Parathyroid adenoma (tissue), 2 donors: ENCODE data around the gene IGFN1.
"Not testable (repeated sequence)": the region's sequence is repeated elsewhere in the genome, so short reads cannot be mapped to it uniquely, and the experiment has no call there.

Source experiments
- H2AFZ ChIP-seq: fragments of 300-600 bp; sonication (generic); one replicate; pipeline ENCODE4 v1.7.0; 2017; ENCODE audit warnings: antibody characterized with exemption, mild to moderate bottlenecking
- H3K27ac ChIP-seq: fragments of 300-600 bp; sonication (generic); one replicate; pipeline ENCODE4 v1.7.0; 2017
- H3K27me3 ChIP-seq: fragments of 300-600 bp; sonication (generic); one replicate; pipeline ENCODE4 v1.7.0; 2017; ENCODE audit warnings: low read length; ENCODE audit not compliant: control insufficient read depth, insufficient read depth
- H3K36me3 ChIP-seq: fragments of 300-600 bp; sonication (generic); one replicate; pipeline ENCODE4 v1.7.0; 2017; ENCODE audit warnings: low read length; ENCODE audit not compliant: control insufficient read depth, insufficient read depth
- H3K4me1 ChIP-seq: fragments of 300-600 bp; sonication (generic); one replicate; pipeline ENCODE4 v1.7.0; 2017; ENCODE audit warnings: control low read depth
- H3K4me2 ChIP-seq: fragments of 300-600 bp; sonication (generic); one replicate; pipeline ENCODE4 v1.7.0; 2017; ENCODE audit warnings: low read length
- H3K4me3 ChIP-seq: fragments of 300-600 bp; sonication (generic); one replicate; pipeline ENCODE4 v1.7.0; 2017; ENCODE audit warnings: low read depth, low read length
- H3K79me2 ChIP-seq: fragments of 300-600 bp; sonication (generic); one replicate; pipeline ENCODE4 v1.7.0; 2017; ENCODE audit warnings: control low read depth
- H3K9ac ChIP-seq: fragments of 300-600 bp; sonication (generic); one replicate; pipeline ENCODE4 v1.7.0; 2017; ENCODE audit warnings: mild to moderate bottlenecking
- H3K9me3 ChIP-seq: fragments of 300-600 bp; sonication (generic); one replicate; pipeline ENCODE4 v1.7.0; 2017; ENCODE audit warnings: low read length; ENCODE audit not compliant: control insufficient read depth
- TF ChIP-seq, protein P1 (sequence below): fragments of 300-600 bp; sonication (generic); IDR thresholded peaks from one replicate; pipeline ENCODE4 v1.7.0; 2017; ENCODE audit warnings: antibody characterized with exemption, mild to moderate bottlenecking
- donor health status: primary hyperparathyroidism.

The IGFN1 gene

DNA sequence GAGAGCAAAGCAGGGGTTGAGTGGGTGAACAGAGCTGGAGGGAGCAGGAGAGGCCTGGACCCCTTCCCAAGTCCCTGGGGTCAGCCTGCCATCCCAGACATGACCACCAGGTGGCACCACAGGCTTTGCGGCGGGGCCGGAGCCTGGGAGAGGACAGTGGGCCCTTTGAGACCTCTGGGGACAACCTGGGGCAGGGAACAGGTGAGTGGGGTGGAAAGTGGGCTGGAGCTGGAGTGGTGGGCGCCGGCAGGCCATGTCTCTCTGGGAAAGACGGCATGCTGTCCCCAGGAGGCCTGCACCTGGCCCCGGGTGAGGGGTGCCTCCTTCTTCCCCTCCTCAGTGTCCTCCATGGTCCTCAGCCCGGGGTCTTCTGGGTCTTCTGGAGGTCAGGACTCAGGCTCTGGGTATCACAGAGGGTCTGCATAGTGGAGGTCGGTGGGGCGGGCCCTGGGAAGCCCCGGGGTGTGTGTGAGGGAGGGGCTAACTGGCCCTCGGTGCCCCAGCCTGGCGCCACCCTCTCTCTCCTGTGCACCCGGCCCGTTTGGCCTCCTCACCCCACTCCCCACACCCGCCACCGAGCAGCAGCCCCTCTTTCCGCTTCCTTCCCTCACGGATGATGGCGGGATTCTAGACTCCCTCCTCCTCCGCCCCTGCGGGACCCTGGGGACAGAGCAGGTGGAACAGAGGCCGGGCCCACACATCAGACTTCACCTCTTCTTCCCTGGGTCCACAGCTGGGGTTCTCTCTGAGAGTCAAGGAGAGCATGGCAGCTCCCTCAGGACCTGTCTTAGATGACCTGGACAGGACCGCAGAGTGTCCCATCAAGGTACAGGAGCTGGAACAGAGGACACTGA lies 64.2 kb downstream of the IGFN1 start:
- Histone ChIP-seq H3K79me2 (no peaks in the 10 kb centered on the region), H3K9me3 (no peaks in the 10 kb centered on the region), H3K36me3 (no peaks in the 10 kb centered on the region), H3K27me3 (no peaks in the 10 kb centered on the region), H3K27ac (no peak overlapping the region), H3K4me1 (no peaks in the 10 kb centered on the region), H3K4me3 (no peak overlapping the region), H2AFZ (no peak overlapping the region), H3K9ac (no peak overlapping the region), H3K4me2 (no peak overlapping the region)
- TF ChIP-seq, protein P1, sequence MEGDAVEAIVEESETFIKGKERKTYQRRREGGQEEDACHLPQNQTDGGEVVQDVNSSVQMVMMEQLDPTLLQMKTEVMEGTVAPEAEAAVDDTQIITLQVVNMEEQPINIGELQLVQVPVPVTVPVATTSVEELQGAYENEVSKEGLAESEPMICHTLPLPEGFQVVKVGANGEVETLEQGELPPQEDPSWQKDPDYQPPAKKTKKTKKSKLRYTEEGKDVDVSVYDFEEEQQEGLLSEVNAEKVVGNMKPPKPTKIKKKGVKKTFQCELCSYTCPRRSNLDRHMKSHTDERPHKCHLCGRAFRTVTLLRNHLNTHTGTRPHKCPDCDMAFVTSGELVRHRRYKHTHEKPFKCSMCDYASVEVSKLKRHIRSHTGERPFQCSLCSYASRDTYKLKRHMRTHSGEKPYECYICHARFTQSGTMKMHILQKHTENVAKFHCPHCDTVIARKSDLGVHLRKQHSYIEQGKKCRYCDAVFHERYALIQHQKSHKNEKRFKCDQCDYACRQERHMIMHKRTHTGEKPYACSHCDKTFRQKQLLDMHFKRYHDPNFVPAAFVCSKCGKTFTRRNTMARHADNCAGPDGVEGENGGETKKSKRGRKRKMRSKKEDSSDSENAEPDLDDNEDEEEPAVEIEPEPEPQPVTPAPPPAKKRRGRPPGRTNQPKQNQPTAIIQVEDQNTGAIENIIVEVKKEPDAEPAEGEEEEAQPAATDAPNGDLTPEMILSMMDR = peak; percentile 91

- Histone ChIP-seq H3K27ac (no peak overlapping the region), H3K27me3 (no peaks in the 10 kb centered on the region), H3K9ac (no peak overlapping the region), H3K9me3 (no peaks in the 10 kb centered on the region), H3K4me3 (no peak overlapping the region), H3K36me3 (no peaks in the 10 kb centered on the region), H3K79me2 (no peaks in the 10 kb centered on the region), H3K4me1 (no peaks in the 10 kb centered on the region), H3K4me2 (no peak overlapping the region), H2AFZ (no peak overlapping the region)
- TF ChIP-seq, protein P1 = no peak
These were observed 65.1 kb downstream of the IGFN1 start for GRCh38 chr1:201255479-201256362.

- not testable (repeated sequence) for H3K27ac ChIP-seq, H3K27me3 ChIP-seq, H3K36me3 ChIP-seq, H3K79me2 ChIP-seq, H3K9me3 ChIP-seq, H3K4me3 ChIP-seq, H2AFZ ChIP-seq, H3K4me1 ChIP-seq, H3K4me2 ChIP-seq, H3K9ac ChIP-seq
These were observed 67.5 kb downstream of the IGFN1 start for GRCh38 chr1:201258132-201258531.

GRCh38 chr1:201258763-201259230 lies 68.2 kb downstream of the IGFN1 start:
- no peak overlapping the region for H3K27ac ChIP-seq
- H2AFZ ChIP-seq = no peak overlapping the region
- H3K27me3 ChIP-seq = no peaks in the 10 kb centered on the region
- H3K4me2 ChIP-seq = no peak overlapping the region
- no peaks in the 10 kb centered on the region for H3K79me2 ChIP-seq
- H3K9me3 ChIP-seq = no peaks in the 10 kb centered on the region
- TF ChIP-seq, protein P1 = no peak
- H3K36me3 ChIP-seq = no peaks in the 10 kb centered on the region
- H3K9ac ChIP-seq = no peak overlapping the region
- H3K4me3 ChIP-seq = no peak overlapping the region
- H3K4me1 ChIP-seq = no peaks in the 10 kb centered on the region

- H3K9me3 ChIP-seq = no peaks in the 10 kb centered on the region
- no peak overlapping the region for H3K4me2 ChIP-seq
- H3K4me1 ChIP-seq = no peaks in the 10 kb centered on the region
- no peaks in the 10 kb centered on the region for H3K27me3 ChIP-seq
- H3K27ac ChIP-seq = no peak overlapping the region
- TF ChIP-seq, protein P1 = no peak
- H3K79me2 ChIP-seq = no peaks in the 10 kb centered on the region
- no peak overlapping the region for H2AFZ ChIP-seq
- no peak overlapping the region for H3K4me3 ChIP-seq
- no peaks in the 10 kb centered on the region for H3K36me3 ChIP-seq
- no peak overlapping the region for H3K9ac ChIP-seq
These were observed 69.0 kb downstream of the IGFN1 start for GRCh38 chr1:201259476-201260235.
